ENCODE measurements around the gene APOO. TPM values are rescaled to one million over a fixed set of nuclear protein-coding genes. Genes with fewer than 3 reads are reported as not detected.

The APOO gene
- total RNA-seq, 4 donors from 2014 or later: 2.7 to 31.7 (median 13.9) TPM

- no peak overlapping the region for H3K4me3 ChIP-seq (ENCODE audit: low read depth, poor library complexity, severe bottlenecking)
- 76 to 93% methylated on average over 2 of the region's 2 CpGs for WGBS, 2 donors
- no peak for DNase-seq (ENCODE audit: low spot score in 2 of 2)
- TF ChIP-seq, protein P1, sequence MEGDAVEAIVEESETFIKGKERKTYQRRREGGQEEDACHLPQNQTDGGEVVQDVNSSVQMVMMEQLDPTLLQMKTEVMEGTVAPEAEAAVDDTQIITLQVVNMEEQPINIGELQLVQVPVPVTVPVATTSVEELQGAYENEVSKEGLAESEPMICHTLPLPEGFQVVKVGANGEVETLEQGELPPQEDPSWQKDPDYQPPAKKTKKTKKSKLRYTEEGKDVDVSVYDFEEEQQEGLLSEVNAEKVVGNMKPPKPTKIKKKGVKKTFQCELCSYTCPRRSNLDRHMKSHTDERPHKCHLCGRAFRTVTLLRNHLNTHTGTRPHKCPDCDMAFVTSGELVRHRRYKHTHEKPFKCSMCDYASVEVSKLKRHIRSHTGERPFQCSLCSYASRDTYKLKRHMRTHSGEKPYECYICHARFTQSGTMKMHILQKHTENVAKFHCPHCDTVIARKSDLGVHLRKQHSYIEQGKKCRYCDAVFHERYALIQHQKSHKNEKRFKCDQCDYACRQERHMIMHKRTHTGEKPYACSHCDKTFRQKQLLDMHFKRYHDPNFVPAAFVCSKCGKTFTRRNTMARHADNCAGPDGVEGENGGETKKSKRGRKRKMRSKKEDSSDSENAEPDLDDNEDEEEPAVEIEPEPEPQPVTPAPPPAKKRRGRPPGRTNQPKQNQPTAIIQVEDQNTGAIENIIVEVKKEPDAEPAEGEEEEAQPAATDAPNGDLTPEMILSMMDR (IDR thresholded peaks at IDR 0.05): no peak
- TF ChIP-seq POLR2A (IDR thresholded peaks at IDR 0.05): no peak
- intact Hi-C loops (cut with DNase I; ENCODE audit: low total_unique reads): no loop called here
Observed at GRCh38 chrX:23821847-23822246, 85.9 kb downstream of the APOO start.

DNA sequence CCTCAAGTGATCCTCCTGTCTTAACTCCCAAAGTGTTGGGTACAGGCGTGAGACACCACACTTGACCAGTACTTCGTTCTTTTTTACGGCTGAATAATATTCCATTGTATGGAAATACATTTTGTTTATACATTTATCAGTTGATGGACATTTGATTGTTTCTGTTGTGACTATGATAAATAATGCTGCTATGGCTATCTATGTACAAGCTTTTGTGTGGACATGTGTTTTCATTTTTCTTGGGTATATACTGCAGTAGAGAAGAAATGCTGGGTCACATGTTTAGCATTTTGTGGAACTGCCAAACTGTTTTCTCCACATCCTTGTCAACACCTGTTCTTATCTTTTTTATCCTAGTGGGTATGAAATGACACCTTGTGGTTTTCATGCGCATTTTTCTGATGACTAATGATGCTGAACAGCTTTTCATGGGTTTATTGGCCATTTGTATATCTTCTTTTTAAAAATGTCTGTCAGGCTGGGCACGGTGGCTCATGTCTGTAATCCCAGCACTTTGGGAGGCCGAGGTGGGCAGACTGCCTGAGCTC, 87.4 kb downstream of the APOO start:
- intact Hi-C loops (cut with DNase I; ENCODE audit: low total_unique reads): no loop called here
- no peak overlapping the region for H3K4me3 ChIP-seq (ENCODE audit: low read depth, poor library complexity, severe bottlenecking)
- WGBS, 2 donors: 82 to 95% methylated on average over 6 of the region's 6 CpGs
- TF ChIP-seq, protein P1 (IDR thresholded peaks at IDR 0.05): no peak
- no peak for TF ChIP-seq POLR2A (IDR thresholded peaks at IDR 0.05)
- DNase-seq (ENCODE audit: low spot score in 2 of 2): no peak

GRCh38 chrX:23819385-23820234, 88.1 kb downstream of the APOO start:
- 87 to 88% methylated on average over 10 of the region's 10 CpGs for WGBS, 2 donors
- no peak for TF ChIP-seq POLR2A (IDR thresholded peaks at IDR 0.05)
- TF ChIP-seq, protein P1 (IDR thresholded peaks at IDR 0.05): no peak
- intact Hi-C loops (cut with DNase I; ENCODE audit: low total_unique reads): no loop called here
- DNase-seq (ENCODE audit: low spot score in 2 of 2): no peak
- no peak overlapping the region for H3K4me3 ChIP-seq (ENCODE audit: low read depth, poor library complexity, severe bottlenecking)

GRCh38 chrX:23817979-23818336, 89.8 kb downstream of the APOO start:
- 85 to 88% methylated on average over 3 of the region's 3 CpGs for WGBS, 2 donors
- DNase-seq (ENCODE audit: low spot score in 2 of 2): no peak
- no peak overlapping the region for H3K4me3 ChIP-seq (ENCODE audit: low read depth, poor library complexity, severe bottlenecking)
- no peak for TF ChIP-seq POLR2A (IDR thresholded peaks at IDR 0.05)
- intact Hi-C loops (cut with DNase I; ENCODE audit: low total_unique reads): no loop called here

DNA sequence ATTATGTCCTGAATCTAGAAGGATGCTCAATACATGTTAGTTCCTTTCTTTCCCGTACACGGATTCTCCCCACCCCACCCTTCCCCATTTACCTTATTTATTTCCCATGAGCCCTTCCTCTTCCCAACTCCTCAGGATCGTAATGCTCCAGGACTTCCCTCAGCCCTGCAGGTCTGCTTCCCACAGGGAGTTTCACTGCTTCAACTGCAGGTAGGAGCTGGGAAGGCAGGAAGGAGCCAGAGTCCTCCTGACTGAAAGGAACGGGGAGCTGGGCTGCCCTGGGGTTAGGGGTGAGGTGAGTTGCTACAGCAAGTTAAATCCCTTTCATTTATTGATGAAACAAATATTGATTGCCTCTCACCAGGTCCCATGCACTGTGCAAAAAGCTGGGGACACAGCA, 91.6 kb downstream of the APOO start:
- WGBS, 2 donors: 80 to 82% methylated on average over 4 of the region's 4 CpGs
- TF ChIP-seq, protein P1 (IDR thresholded peaks at IDR 0.05): no peak
- no peak for TF ChIP-seq POLR2A (IDR thresholded peaks at IDR 0.05)
- no peak overlapping the region for H3K4me3 ChIP-seq (ENCODE audit: low read depth, poor library complexity, severe bottlenecking)
- intact Hi-C loops (cut with DNase I; ENCODE audit: low total_unique reads): no loop called here
- DNase-seq (ENCODE audit: low spot score in 2 of 2): no peak

- intact Hi-C loops (cut with DNase I; ENCODE audit: low total_unique reads): no loop called here
- 89 to 98% methylated on average over 7 of the region's 7 CpGs for WGBS, 2 donors
- no peak for DNase-seq (ENCODE audit: low spot score in 2 of 2)
- H3K4me3 ChIP-seq (ENCODE audit: low read depth, poor library complexity, severe bottlenecking): no peak overlapping the region
- TF ChIP-seq, protein P1 (IDR thresholded peaks at IDR 0.05): no peak
- no peak for TF ChIP-seq POLR2A (IDR thresholded peaks at IDR 0.05)
Observed at GRCh38 chrX:23815376-23815775, 92.4 kb downstream of the APOO start.
